ENCODE results near the gene NDUFS6. TPM values are rescaled to one million over a fixed set of nuclear protein-coding genes. Genes with fewer than 3 reads are reported as not detected.

The NDUFS6 gene
- polyA plus RNA-seq, 2 donors: 41.8 to 67.4 TPM

GRCh38 chr5:1781726-1782384, 19.4 kb upstream of the NDUFS6 start:
- Histone ChIP-seq H3K4me1 (ENCODE audit: control insufficient read depth in 2 of 2, insufficient read depth in 2 of 2, low read length in 1 of 2) (no peaks in the 10 kb centered on the region), H3K36me3 (ENCODE audit: control insufficient read depth in 2 of 2, insufficient read depth in 2 of 2, low read length in 1 of 2) (no peaks in the 10 kb centered on the region), H3K4me3 (ENCODE audit: low read depth in 1 of 2, low read length in 2 of 2) (no peak overlapping the region), H3K27ac (ENCODE audit: low read depth in 2 of 2, low read length in 1 of 2) (no peak overlapping the region), H3K9me3 (ENCODE audit: control insufficient read depth in 2 of 2, insufficient read depth in 1 of 2, low read depth in 1 of 2, low read length in 1 of 2) (no peaks in the 10 kb centered on the region), H3K27me3 (ENCODE audit: control insufficient read depth in 1 of 2, insufficient read depth in 2 of 2, low read length in 2 of 2) (no peaks in the 10 kb centered on the region)
- 86% methylated on average over 9 of the region's 9 CpGs for WGBS, 2 donors

GRCh38 chr5:1782385-1783215, 18.6 kb upstream of the NDUFS6 start:
- Histone ChIP-seq H3K36me3 (ENCODE audit: control insufficient read depth in 2 of 2, insufficient read depth in 2 of 2, low read length in 1 of 2) (no peaks in the 10 kb centered on the region), H3K27ac (ENCODE audit: low read depth in 2 of 2, low read length in 1 of 2) (no peak overlapping the region), H3K4me3 (ENCODE audit: low read depth in 1 of 2, low read length in 2 of 2) (no peak overlapping the region), H3K4me1 (ENCODE audit: control insufficient read depth in 2 of 2, insufficient read depth in 2 of 2, low read length in 1 of 2) (no peaks in the 10 kb centered on the region), H3K9me3 (ENCODE audit: control insufficient read depth in 2 of 2, insufficient read depth in 1 of 2, low read depth in 1 of 2, low read length in 1 of 2) (no peaks in the 10 kb centered on the region), H3K27me3 (ENCODE audit: control insufficient read depth in 1 of 2, insufficient read depth in 2 of 2, low read length in 2 of 2) (no peaks in the 10 kb centered on the region)
- 75 to 76% methylated on average over 14 of the region's 14 CpGs for WGBS, 2 donors

DNA sequence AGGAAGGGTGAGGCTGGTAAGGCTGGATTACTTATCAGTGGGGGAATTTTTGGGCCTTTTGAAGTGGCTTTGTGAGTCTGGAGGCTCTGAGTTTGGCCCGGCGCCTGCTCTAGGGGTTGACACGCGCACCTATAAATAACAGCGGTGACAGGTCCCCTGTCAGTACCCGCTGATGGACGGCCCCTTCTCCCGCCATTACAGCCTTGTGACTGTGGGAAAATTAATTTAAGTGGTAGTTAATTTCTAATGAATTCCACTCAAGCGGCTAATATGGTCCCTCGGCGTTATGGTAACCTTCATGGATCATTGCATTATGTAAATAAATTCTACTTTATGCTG, 18.0 kb upstream of the NDUFS6 start:
- Histone ChIP-seq H3K9me3 (ENCODE audit: control insufficient read depth in 2 of 2, insufficient read depth in 1 of 2, low read depth in 1 of 2, low read length in 1 of 2) (no peaks in the 10 kb centered on the region), H3K4me3 (ENCODE audit: low read depth in 1 of 2, low read length in 2 of 2) (no peak overlapping the region), H3K4me1 (ENCODE audit: control insufficient read depth in 2 of 2, insufficient read depth in 2 of 2, low read length in 1 of 2) (no peaks in the 10 kb centered on the region), H3K27me3 (ENCODE audit: control insufficient read depth in 1 of 2, insufficient read depth in 2 of 2, low read length in 2 of 2) (no peaks in the 10 kb centered on the region), H3K36me3 (ENCODE audit: control insufficient read depth in 2 of 2, insufficient read depth in 2 of 2, low read length in 1 of 2) (no peaks in the 10 kb centered on the region), H3K27ac (ENCODE audit: low read depth in 2 of 2, low read length in 1 of 2) (no peak overlapping the region)
- 32 to 34% methylated on average over 11 of the region's 11 CpGs for WGBS, 2 donors

DNA sequence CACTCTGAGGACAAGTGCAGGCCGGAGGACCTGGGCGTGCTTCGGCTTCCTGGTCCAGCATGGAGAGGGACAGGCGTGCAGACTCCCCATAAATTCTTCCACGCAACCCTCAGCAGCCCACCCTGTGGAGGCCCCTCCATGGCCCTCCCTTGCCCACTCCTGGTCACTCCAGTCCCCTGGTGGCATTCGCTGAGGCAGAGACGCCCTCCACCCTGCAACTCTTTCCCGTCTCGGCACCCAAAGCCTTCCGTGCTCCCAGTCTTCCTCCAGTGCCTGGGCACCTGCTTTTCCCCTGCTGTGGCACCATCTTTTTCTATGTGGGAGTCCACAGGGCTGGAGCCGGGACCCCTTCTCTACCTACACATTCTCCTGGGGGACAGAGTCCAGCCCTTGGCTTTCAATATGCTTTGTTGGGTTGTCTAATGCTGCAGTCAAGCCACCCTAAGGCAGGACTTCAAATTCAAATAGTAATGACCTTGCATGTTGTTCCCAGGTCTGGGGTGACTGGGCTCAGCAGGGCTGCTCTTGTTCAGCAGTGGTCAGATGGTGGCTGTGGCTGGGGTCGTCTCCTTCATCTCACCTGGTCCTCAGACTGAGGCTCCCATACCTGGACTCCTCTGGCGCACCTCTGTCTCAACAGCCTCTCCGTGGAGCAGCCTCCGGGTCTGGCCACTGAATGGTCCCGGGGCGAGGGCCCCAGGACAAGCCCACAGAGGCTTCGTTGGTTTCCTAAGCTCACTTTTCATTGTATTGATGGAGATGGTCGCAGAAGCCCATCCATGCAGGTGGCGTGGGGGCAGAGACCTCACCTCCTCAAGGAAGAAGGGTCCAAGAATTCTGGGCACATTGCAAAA, 16.8 kb upstream of the NDUFS6 start:
- H3K4me1 ChIP-seq (ENCODE audit: control insufficient read depth in 2 of 2, insufficient read depth in 2 of 2, low read length in 1 of 2): no peaks in the 10 kb centered on the region
- H3K27ac ChIP-seq (ENCODE audit: low read depth in 2 of 2, low read length in 1 of 2): no peak overlapping the region
- H3K9me3 ChIP-seq (ENCODE audit: control insufficient read depth in 2 of 2, insufficient read depth in 1 of 2, low read depth in 1 of 2, low read length in 1 of 2): no peaks in the 10 kb centered on the region
- H3K36me3 ChIP-seq (ENCODE audit: control insufficient read depth in 2 of 2, insufficient read depth in 2 of 2, low read length in 1 of 2): no peaks in the 10 kb centered on the region
- H3K4me3 ChIP-seq (ENCODE audit: low read depth in 1 of 2, low read length in 2 of 2): no peak overlapping the region
- no peaks in the 10 kb centered on the region for H3K27me3 ChIP-seq (ENCODE audit: control insufficient read depth in 1 of 2, insufficient read depth in 2 of 2, low read length in 2 of 2)
- WGBS, 2 donors: 84 to 91% methylated on average over 20 of the region's 20 CpGs

DNA sequence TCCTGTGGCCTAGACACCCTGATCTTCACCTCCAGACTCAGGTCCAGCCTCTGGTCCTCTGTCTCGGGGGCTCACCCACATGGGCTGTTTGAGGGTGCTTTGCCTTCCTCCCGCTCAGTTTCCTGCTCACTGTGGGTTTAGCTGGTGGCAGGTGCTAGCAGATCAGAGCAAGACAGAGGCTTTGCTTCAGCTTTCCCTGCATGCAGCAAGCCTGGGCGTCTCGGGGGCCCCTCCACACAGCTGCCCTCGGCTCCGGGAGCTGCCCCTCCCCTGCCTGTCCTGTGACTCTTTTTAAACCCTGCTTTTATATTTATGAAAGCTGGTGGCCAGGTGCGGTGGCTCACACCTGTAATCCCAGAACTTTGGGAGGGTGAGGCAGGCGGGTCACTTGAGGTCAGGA, 16.1 kb upstream of the NDUFS6 start:
- no peaks in the 10 kb centered on the region for H3K4me1 ChIP-seq (ENCODE audit: control insufficient read depth in 2 of 2, insufficient read depth in 2 of 2, low read length in 1 of 2)
- no peak overlapping the region for H3K4me3 ChIP-seq (ENCODE audit: low read depth in 1 of 2, low read length in 2 of 2)
- H3K27me3 ChIP-seq (ENCODE audit: control insufficient read depth in 1 of 2, insufficient read depth in 2 of 2, low read length in 2 of 2): no peaks in the 10 kb centered on the region
- H3K36me3 ChIP-seq (ENCODE audit: control insufficient read depth in 2 of 2, insufficient read depth in 2 of 2, low read length in 1 of 2): no peaks in the 10 kb centered on the region
- 60 to 69% methylated on average over 8 of the region's 8 CpGs for WGBS, 2 donors
- H3K9me3 ChIP-seq (ENCODE audit: control insufficient read depth in 2 of 2, insufficient read depth in 1 of 2, low read depth in 1 of 2, low read length in 1 of 2): no peaks in the 10 kb centered on the region
- H3K27ac ChIP-seq (ENCODE audit: low read depth in 2 of 2, low read length in 1 of 2): no peak overlapping the region

GRCh38 chr5:1785984-1786383, 15.2 kb upstream of the NDUFS6 start:
- Histone ChIP-seq H3K27me3 (ENCODE audit: control insufficient read depth in 1 of 2, insufficient read depth in 2 of 2, low read length in 2 of 2) (no peaks in the 10 kb centered on the region), H3K36me3 (ENCODE audit: control insufficient read depth in 2 of 2, insufficient read depth in 2 of 2, low read length in 1 of 2) (no peaks in the 10 kb centered on the region), H3K4me3 (ENCODE audit: low read depth in 1 of 2, low read length in 2 of 2) (no peak overlapping the region), H3K27ac (ENCODE audit: low read depth in 2 of 2, low read length in 1 of 2) (no peak overlapping the region), H3K9me3 (ENCODE audit: control insufficient read depth in 2 of 2, insufficient read depth in 1 of 2, low read depth in 1 of 2, low read length in 1 of 2) (no peaks in the 10 kb centered on the region), H3K4me1 (ENCODE audit: control insufficient read depth in 2 of 2, insufficient read depth in 2 of 2, low read length in 1 of 2) (no peaks in the 10 kb centered on the region)
- WGBS, 2 donors: 90 to 92% methylated on average over 13 of the region's 13 CpGs

DNA sequence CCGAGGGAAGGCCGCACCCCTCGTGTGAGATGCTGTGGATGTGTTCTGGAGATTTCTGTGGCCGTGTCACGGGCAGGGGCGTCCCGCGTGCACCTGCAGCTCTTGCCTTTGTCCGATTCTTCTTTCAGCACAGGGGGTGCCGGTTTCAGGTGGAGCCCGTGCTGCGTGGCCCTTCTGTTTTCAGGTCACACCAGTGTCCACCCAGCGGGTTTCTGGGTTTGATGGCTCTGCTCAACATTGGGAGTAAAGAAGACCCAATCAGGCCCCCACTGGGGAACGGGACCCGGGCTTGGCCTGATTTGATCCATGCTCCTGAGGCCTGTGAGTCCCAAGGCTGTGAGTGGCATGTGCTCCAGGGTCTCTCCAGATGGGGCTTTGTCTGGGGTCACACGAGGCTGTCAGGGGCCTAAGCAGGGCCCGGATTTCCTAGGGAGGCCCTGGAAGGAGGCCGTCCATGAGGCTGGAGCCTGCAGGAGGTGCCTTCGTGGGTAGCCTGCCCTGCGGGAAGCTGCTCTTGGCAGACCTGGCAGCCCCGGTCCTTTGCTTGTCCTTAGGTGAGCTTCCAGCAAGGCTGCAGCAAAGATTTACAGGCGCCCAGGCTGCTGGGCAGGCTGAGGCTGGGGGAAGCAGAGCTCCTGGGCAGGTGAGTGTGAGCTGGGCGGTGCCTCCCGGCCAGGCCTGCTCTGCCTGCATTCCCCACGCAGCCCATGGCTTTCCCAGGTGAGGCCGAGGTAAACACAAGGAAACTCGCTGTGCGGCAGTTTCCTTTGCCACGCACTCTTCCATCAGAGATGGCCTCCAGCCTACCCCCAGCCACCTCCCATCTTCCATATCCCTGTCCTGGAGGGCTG, 14.4 kb upstream of the NDUFS6 start:
- Histone ChIP-seq H3K4me3 (ENCODE audit: low read depth in 1 of 2, low read length in 2 of 2) (no peak overlapping the region), H3K4me1 (ENCODE audit: control insufficient read depth in 2 of 2, insufficient read depth in 2 of 2, low read length in 1 of 2) (no peaks in the 10 kb centered on the region), H3K36me3 (ENCODE audit: control insufficient read depth in 2 of 2, insufficient read depth in 2 of 2, low read length in 1 of 2) (no peaks in the 10 kb centered on the region), H3K9me3 (ENCODE audit: control insufficient read depth in 2 of 2, insufficient read depth in 1 of 2, low read depth in 1 of 2, low read length in 1 of 2) (no peaks in the 10 kb centered on the region), H3K27ac (ENCODE audit: low read depth in 2 of 2, low read length in 1 of 2) (no peak overlapping the region), H3K27me3 (ENCODE audit: control insufficient read depth in 1 of 2, insufficient read depth in 2 of 2, low read length in 2 of 2) (no peaks in the 10 kb centered on the region)
- WGBS, 2 donors: 86 to 92% methylated on average over 27 to 29 of the region's 29 CpGs

GRCh38 chr5:1787472-1788047, 13.6 kb upstream of the NDUFS6 start:
- Histone ChIP-seq H3K27me3 (ENCODE audit: control insufficient read depth in 1 of 2, insufficient read depth in 2 of 2, low read length in 2 of 2) (no peaks in the 10 kb centered on the region), H3K36me3 (ENCODE audit: control insufficient read depth in 2 of 2, insufficient read depth in 2 of 2, low read length in 1 of 2) (no peaks in the 10 kb centered on the region), H3K4me3 (ENCODE audit: low read depth in 1 of 2, low read length in 2 of 2) (no peak overlapping the region), H3K4me1 (ENCODE audit: control insufficient read depth in 2 of 2, insufficient read depth in 2 of 2, low read length in 1 of 2) (no peaks in the 10 kb centered on the region), H3K9me3 (ENCODE audit: control insufficient read depth in 2 of 2, insufficient read depth in 1 of 2, low read depth in 1 of 2, low read length in 1 of 2) (no peaks in the 10 kb centered on the region), H3K27ac (ENCODE audit: low read depth in 2 of 2, low read length in 1 of 2) (no peak overlapping the region)
- WGBS, 2 donors: 87% methylated on average over 12 of the region's 12 CpGs

DNA sequence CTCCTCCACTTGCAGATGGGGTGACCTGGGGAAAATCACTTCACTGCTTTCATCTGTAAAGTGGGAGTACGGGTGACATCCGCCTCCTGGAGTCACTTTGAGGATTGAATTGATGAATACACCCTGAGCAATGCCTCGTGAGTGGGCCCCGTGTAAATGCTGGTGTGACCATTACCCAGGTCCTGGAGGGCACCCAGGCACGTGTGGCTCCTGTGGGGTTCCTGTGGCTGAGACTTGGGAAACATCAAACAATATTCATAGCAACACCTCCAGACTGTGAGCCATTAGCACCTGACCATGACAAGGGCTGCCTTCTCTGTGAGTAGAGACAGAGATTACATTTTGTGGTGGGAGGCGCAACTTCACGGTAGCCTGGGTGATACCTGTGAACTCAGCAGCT, 13.0 kb upstream of the NDUFS6 start:
- WGBS, 2 donors: 92% methylated on average over 7 of the region's 7 CpGs
- H3K4me1 ChIP-seq (ENCODE audit: control insufficient read depth in 2 of 2, insufficient read depth in 2 of 2, low read length in 1 of 2): no peaks in the 10 kb centered on the region
- H3K27ac ChIP-seq (ENCODE audit: low read depth in 2 of 2, low read length in 1 of 2): no peak overlapping the region
- no peaks in the 10 kb centered on the region for H3K27me3 ChIP-seq (ENCODE audit: control insufficient read depth in 1 of 2, insufficient read depth in 2 of 2, low read length in 2 of 2)
- H3K4me3 ChIP-seq (ENCODE audit: low read depth in 1 of 2, low read length in 2 of 2): no peak overlapping the region
- no peaks in the 10 kb centered on the region for H3K36me3 ChIP-seq (ENCODE audit: control insufficient read depth in 2 of 2, insufficient read depth in 2 of 2, low read length in 1 of 2)
- no peaks in the 10 kb centered on the region for H3K9me3 ChIP-seq (ENCODE audit: control insufficient read depth in 2 of 2, insufficient read depth in 1 of 2, low read depth in 1 of 2, low read length in 1 of 2)

Measured in esophagus (tissue), 2 donors.